ENCODE results near the gene NHEJ1.

DNA sequence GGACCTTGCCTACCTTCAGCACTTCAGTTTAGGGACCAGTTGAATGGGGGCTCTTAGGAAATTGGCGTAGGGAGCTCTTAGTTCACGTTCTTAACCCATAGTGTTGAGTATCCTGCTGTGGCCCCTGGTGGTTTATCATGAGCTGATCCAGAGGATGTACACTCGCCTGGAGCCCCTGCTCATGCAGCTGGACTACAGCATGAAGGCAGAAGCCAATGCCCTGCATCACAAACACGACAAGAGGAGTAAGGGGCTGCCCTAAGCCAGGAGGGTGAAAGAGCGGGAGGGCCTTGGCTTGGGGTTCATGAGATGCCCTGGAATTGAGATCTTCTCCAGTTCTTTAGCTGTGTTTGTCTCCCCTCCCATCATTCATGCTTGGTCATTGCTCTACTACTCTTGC, 20.3 kb upstream of the NHEJ1 start:
- TF ChIP-seq CTCF (IDR thresholded peaks at IDR 0.05): no peak
- no peak for TF ChIP-seq POLR2A (IDR thresholded peaks at IDR 0.05)
